Ecto neural progenitor cell (in vitro differentiated cells): ENCODE results near the gene RHD.
"Not testable (repeated sequence)": the region's sequence is repeated elsewhere in the genome, so short reads cannot be mapped to it uniquely, and the experiment has no call there.

Source experiments
- DNase-seq: peaks from one replicate; pipeline ENCODE4 v3.0.0-alpha.2; 2018; ENCODE audit warnings: low spot score

RHD gene

GRCh38 chr1:25308168-25308567, 35.9 kb downstream of the RHD start:
- not testable (repeated sequence) for DNase-seq

- not testable (repeated sequence) for DNase-seq
These were observed 36.8 kb downstream of the RHD start for GRCh38 chr1:25309085-25309484.

GRCh38 chr1:25309486-25309885, 37.2 kb downstream of the RHD start:
- not testable (repeated sequence) for DNase-seq

DNA sequence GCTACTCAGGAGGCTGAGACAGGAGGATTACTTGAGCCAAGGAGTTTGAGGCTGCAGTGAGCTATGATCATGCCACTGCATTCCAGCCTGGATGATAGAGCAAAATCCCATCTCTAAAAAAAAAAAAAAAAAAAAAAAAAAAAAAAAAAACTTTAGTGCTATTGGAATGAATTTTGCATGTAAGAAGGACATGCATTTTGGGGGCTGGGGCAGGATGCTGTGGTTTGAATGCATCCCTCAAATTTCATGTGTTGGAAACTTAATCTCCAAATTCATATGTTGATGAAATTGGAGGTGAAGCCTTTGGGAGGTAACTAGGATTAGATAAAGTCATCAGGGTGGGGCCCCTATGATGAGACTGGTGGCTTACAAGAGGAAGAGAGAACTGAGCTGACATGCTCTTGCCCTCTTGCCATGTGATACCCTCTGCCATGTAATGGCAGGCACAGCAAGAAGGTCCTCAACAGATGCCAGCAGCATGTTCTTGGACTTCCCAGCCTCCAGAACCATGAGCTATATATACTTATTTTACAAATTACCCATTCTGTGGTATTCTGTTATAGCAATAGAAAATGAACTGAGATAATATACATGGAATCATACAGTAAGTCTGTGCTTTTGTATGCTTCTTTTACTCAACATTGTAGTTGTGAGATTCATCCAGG, 40.6 kb downstream of the RHD start:
- DNase-seq, result not testable (repeated sequence)

GRCh38 chr1:25320314-25320938, 48.1 kb downstream of the RHD start:
- not testable (repeated sequence) for DNase-seq

GRCh38 chr1:25322127-25322526, 49.8 kb downstream of the RHD start:
- DNase-seq, result not testable (repeated sequence)

- not testable (repeated sequence) for DNase-seq
These were observed 52.1 kb downstream of the RHD start for GRCh38 chr1:25324407-25324806.

GRCh38 chr1:25327864-25328790, 55.8 kb downstream of the RHD start:
- DNase-seq, result not testable (repeated sequence)

GRCh38 chr1:25328791-25329185, 56.5 kb downstream of the RHD start:
- DNase-seq, result not testable (repeated sequence)

- DNase-seq, result not testable (repeated sequence)
These were observed 57.0 kb downstream of the RHD start for GRCh38 chr1:25329336-25329735.

- DNase-seq, result not testable (repeated sequence)
These were observed 57.6 kb downstream of the RHD start for GRCh38 chr1:25329950-25330349.

DNA sequence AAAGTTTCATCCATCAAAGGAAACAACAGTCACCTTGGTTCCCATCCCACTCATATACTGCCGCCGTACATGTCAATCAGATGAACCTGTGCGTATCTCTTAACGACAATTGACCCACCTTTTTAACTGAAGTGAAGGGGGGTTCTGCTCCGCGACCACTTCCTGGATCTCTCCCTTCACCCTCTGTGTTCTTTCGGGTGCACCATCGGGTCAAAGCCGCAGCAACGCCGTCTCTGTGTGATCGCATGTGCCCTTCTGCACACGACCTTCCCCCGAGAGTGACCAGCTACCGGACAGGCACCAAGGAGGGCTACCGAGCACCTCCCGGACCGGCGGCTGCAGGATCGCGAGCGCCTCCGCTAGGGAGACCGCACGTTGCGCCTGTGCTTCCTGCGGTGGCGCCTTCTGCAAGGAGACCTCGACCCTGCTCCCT, 64.6 kb downstream of the RHD start:
- not testable (repeated sequence) for DNase-seq

DNA sequence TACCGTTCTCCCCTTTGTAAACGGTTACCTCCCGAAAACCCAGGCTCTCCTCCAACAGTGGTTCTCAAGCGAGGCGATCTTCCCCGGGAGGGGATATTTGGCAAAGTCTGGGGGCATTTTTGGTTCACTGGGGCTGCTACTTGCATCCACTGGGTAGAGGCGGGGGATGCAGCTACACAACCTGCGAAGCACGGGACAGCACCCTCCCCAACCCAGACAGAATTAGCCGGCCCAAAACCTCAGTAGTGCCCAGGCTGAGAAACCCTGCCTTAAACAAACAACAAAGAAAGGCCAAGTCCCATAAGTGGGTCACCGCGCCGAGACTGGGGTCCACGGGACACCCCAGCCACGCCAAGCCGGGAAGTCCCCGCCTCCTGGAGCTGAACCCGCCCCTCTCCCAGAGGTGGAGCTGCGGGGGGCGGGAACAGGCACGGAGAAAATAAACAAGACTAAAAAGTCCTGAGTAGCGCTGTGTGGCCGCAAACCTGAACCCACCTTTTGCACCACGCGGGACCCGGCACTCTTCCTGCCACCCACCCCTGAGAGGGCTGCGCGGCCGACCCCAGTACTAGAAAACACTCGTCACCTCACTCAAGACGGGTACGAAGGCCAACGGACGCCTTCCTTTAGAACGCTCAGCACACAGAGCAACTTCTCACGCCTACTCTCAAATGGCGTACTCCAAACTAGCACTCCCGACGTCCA, 65.3 kb downstream of the RHD start:
- DNase-seq, result peak; percentile 52

DNA sequence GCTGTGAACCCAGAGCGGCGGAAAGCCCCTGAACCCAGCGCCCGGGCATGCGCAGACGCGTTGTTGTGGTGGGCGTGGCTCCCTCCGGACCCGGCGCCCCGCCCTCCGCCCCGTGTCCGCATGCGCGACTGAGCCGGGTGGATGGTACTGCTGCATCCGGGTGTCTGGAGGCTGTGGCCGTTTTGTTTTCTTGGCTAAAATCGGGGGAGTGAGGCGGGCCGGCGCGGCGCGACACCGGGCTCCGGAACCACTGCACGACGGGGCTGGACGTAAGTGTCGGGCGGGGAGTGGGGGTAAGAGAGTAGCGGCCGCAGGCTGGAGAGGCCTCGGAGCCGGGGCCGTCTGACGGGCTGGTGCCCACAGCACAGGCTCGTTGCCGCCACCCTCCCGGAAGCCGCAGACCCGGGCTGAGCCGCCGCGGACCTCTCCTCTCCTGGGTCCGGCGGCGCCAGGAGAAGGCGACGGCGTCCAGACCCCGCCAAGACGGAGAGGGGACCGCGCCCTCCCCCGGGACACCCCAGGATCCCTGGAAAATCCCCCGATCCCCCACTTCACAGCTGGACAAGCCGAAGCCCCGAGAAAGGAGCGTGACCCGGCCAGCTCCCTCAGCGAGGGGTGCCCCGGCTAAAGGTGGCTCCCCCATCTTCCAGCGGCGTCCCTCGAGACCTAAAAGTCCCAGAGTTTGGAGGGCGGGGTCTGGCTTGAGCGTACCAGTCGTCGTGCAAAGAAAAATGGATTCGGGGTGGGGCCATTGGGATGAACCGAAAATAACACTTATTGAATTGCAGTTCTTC, 66.1 kb downstream of the RHD start, which contains the start of gene TMEM50A:
TSS of gene TMEM50A (plus strand) at position 147 of the 794 bp plus-strand sequence. CDS start 2,153 bp downstream, outside the sequence.
- DNase-seq, result peak; percentile 95

DNA sequence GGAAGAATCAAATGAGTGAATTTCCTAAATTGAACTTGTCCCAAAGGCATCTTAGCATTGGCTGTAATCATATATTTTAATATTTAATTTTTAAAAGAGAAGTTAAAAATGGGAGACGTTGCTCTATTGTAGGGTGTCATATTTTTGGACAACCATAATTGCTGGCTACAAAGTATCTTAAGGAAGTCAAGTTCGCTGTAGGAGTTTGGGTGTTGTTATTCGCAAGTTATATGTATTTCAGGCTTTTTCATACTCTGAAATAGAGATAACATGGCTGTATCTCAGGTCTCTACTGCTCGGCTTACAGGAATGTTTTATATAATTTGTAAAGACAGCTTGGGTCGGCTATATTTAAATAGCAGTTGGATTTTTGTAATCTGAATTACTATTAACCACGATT, 66.7 kb downstream of the RHD start:
- no peak for DNase-seq

- no peak for DNase-seq
These were observed 69.4 kb downstream of the RHD start for GRCh38 chr1:25341746-25342145.

DNA sequence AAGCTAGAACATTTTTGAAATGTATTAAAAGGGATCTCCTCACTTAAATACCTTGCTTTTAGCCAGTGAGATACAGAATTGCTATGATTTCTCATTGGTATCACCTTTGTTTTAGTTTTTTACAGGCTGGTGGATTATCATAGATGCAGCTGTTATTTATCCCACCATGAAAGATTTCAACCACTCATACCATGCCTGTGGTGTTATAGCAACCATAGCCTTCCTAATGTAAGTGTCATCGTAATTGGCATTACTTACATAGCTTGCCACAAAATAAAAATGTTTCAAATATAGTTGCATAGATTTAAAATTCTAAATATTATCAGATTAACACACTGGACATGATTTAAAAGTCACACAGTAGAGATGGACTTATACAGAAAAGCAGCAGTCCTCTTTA, 70.5 kb downstream of the RHD start:
- no peak for DNase-seq

DNA sequence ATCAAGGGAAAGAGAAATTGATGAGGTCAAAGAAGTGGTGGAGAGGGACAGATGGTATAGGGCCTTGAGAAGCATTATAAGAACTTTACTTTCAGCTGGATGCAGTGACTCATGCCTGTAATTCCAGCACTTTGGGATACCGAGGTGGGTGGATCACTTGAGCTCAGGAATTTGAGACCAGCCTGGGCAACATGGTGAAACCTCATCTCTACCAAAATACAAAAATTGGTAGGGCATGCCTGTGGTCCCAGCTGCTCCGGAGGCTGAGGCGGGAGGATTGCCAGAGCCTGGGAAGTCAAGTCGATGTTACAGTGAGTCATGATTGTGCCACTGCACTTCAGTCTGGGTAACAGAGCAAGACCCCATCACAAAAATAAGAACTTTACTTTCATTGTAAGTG, 71.6 kb downstream of the RHD start:
- no peak for DNase-seq

GRCh38 chr1:25347556-25347955, 75.2 kb downstream of the RHD start:
- DNase-seq, result no peak

GRCh38 chr1:25349606-25350005, 77.3 kb downstream of the RHD start:
- no peak for DNase-seq

DNA sequence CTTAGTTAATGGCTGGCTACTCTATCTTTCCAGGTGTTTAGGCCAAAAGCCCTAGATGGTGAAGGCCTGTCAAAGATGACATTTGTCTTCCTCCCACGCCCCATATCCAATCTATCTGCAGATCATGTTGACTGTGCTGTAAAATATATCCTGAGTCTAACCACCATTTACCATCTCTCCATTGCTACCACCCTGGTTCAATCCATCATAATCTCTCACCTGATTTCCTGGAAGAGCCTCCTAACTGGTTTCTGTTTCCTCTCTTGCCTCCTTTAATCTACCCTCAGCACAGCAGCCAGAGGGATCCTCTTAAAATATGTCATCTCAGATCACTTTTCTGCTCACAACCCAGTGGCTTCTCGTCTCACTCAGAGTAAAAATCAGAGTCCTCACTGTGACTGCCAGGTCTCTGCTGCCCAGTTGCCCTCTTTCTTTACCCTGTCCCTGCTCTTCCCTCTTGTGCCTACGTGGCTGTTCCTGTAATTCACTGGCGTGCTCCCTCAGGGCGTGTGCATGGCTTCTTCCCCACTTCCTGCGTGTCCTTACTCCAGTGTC, 83.6 kb downstream of the RHD start:
- DNase-seq, result no peak
